C4-2B (cell line): ENCODE results near the gene MAP4K3.

Experiments used
- ZFX ChIP-seq: fragments of 450-650 bp; IDR thresholded peaks from 2 replicates; pipeline ENCODE4 v1.6.1; 2017
- TF ChIP-seq, protein P1 (sequence below): fragments of 450-650 bp; conservative IDR thresholded peaks from 2 replicates; pipeline ENCODE4 v1.5.1; 2017; ENCODE audit warnings: mild to moderate bottlenecking

DNA sequence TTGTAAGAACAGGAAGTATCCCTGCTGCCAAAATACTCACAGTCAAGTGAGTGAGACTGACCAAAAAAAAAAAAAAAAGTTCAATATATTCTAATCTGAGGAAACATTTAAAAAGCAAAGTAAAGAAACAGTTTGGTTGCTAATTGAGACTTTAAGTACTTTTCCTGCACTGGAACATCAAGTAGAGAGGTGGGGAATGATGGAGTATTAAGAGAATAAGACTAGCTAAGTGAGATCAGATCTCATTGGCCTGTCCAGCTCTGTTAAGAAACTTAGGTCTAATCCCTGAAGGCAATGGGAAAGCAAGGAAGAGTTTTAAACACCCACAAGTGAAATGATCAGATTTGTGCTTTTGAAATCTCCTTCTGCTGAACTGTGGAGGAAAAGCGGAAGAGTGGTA is 27.8 kb upstream of the MAP4K3 start:
- TF ChIP-seq, protein P1, sequence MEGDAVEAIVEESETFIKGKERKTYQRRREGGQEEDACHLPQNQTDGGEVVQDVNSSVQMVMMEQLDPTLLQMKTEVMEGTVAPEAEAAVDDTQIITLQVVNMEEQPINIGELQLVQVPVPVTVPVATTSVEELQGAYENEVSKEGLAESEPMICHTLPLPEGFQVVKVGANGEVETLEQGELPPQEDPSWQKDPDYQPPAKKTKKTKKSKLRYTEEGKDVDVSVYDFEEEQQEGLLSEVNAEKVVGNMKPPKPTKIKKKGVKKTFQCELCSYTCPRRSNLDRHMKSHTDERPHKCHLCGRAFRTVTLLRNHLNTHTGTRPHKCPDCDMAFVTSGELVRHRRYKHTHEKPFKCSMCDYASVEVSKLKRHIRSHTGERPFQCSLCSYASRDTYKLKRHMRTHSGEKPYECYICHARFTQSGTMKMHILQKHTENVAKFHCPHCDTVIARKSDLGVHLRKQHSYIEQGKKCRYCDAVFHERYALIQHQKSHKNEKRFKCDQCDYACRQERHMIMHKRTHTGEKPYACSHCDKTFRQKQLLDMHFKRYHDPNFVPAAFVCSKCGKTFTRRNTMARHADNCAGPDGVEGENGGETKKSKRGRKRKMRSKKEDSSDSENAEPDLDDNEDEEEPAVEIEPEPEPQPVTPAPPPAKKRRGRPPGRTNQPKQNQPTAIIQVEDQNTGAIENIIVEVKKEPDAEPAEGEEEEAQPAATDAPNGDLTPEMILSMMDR, result no peak
- TF ChIP-seq ZFX, result no peak
